Measurements from ENCODE around the gene CNGB1. TPM values are rescaled to one million over a fixed set of nuclear protein-coding genes. Genes with fewer than 3 reads are reported as not detected.

CNGB1 gene
- total and polyA plus RNA-seq, 7 experiments from 2014 or later = not detected

GRCh38 chr16:57952909-57953308 is 18.0 kb downstream of the CNGB1 start:
- ChIA-PET POLR2A (no interaction called here), CTCF (no interaction called here)
- DNase-seq (no peak), ATAC-seq (no peak)
- intact Hi-C loops (cut with micrococcal nuclease) = no loop called here
- Histone ChIP-seq H3K4me1 (ENCODE audit: control insufficient read depth in 2 of 2, insufficient read depth in 2 of 2, low read length in 2 of 2) (no peaks in the 10 kb centered on the region), H3K27me3 (ENCODE audit: control insufficient read depth in 2 of 2, insufficient read depth in 2 of 2, low read length in 2 of 2) (no peaks in the 10 kb centered on the region), H3K36me3 (ENCODE audit: control insufficient read depth in 2 of 3, insufficient read depth in 3 of 3, low read length in 3 of 3) (no peaks in the 10 kb centered on the region), H3K4me3 (ENCODE audit: low read length) (no peak overlapping the region), H3K9me3 (ENCODE audit: control insufficient read depth in 2 of 3, low read length in 3 of 3) (no peaks in the 10 kb centered on the region), H3K27ac (ENCODE audit: low read depth, low read length) (no peak overlapping the region)
- no peak overlapping the region for H3K4me3 Mint-ChIP-seq
- peaks cover 0 to 3% (median 0%) of the 10 kb centered on the region in 11 donors for H3K9me3 Mint-ChIP-seq
- no peaks in the 10 kb centered on the region for H3K36me3 Mint-ChIP-seq
- peaks cover 0 to 7% (median 0%) of the 10 kb centered on the region in 5 donors for H3K27me3 Mint-ChIP-seq
- H3K4me1 Mint-ChIP-seq = peaks cover 0 to 2% (median 0%) of the 10 kb centered on the region in 7 donors
- no peak overlapping the region for H3K27ac Mint-ChIP-seq

GRCh38 chr16:57951204-57951960 is 19.5 kb downstream of the CNGB1 start:
- Mint-ChIP-seq H3K27me3 (peaks cover 0 to 7% (median 0%) of the 10 kb centered on the region in 5 donors), H3K4me3 (no peak overlapping the region), H3K36me3 (no peaks in the 10 kb centered on the region), H3K4me1 (peaks cover 0 to 2% (median 0%) of the 10 kb centered on the region in 7 donors), H3K27ac (no peak overlapping the region), H3K9me3 (peaks cover 0 to 3% (median 0%) of the 10 kb centered on the region in 11 donors)
- intact Hi-C loops (cut with micrococcal nuclease) = no loop called here
- ATAC-seq (no peak), DNase-seq (no peak)
- Histone ChIP-seq H3K27me3 (ENCODE audit: control insufficient read depth in 2 of 2, insufficient read depth in 2 of 2, low read length in 2 of 2) (no peaks in the 10 kb centered on the region), H3K36me3 (ENCODE audit: control insufficient read depth in 2 of 3, insufficient read depth in 3 of 3, low read length in 3 of 3) (no peaks in the 10 kb centered on the region), H3K9me3 (ENCODE audit: control insufficient read depth in 2 of 3, low read length in 3 of 3) (no peaks in the 10 kb centered on the region), H3K4me3 (ENCODE audit: low read length) (no peak overlapping the region), H3K27ac (ENCODE audit: low read depth, low read length) (no peak overlapping the region), H3K4me1 (ENCODE audit: control insufficient read depth in 2 of 2, insufficient read depth in 2 of 2, low read length in 2 of 2) (no peaks in the 10 kb centered on the region)
- POLR2A ChIA-PET = no interaction called here
- CTCF ChIA-PET = interaction anchor here (0.6 kb wide), 1 partner anchor 155 kb away, joined by 3 read pairs; no protein-coding TSS in a partner anchor

- H3K27me3 Mint-ChIP-seq = peaks cover 0 to 7% (median 0%) of the 10 kb centered on the region in 5 donors
- Histone ChIP-seq H3K9me3 (ENCODE audit: control insufficient read depth in 2 of 3, low read length in 3 of 3) (no peaks in the 10 kb centered on the region), H3K4me3 (ENCODE audit: low read length) (no peak overlapping the region), H3K4me1 (ENCODE audit: control insufficient read depth in 2 of 2, insufficient read depth in 2 of 2, low read length in 2 of 2) (no peaks in the 10 kb centered on the region), H3K36me3 (ENCODE audit: control insufficient read depth in 2 of 3, insufficient read depth in 3 of 3, low read length in 3 of 3) (no peaks in the 10 kb centered on the region), H3K27ac (ENCODE audit: low read depth, low read length) (no peak overlapping the region), H3K27me3 (ENCODE audit: control insufficient read depth in 2 of 2, insufficient read depth in 2 of 2, low read length in 2 of 2) (no peaks in the 10 kb centered on the region)
- H3K27ac Mint-ChIP-seq = no peak overlapping the region
- CTCF ChIA-PET = no interaction called here
- DNase-seq = no peak
- peaks cover 0 to 2% (median 0%) of the 10 kb centered on the region in 7 donors for H3K4me1 Mint-ChIP-seq
- H3K9me3 Mint-ChIP-seq = peaks cover 0 to 3% (median 0%) of the 10 kb centered on the region in 11 donors
- intact Hi-C loops (cut with micrococcal nuclease) = no loop called here
- POLR2A ChIA-PET = no interaction called here
- H3K4me3 Mint-ChIP-seq = no peak overlapping the region
- no peaks in the 10 kb centered on the region for H3K36me3 Mint-ChIP-seq
- no peak for ATAC-seq
Observed at GRCh38 chr16:57950382-57950781, 20.5 kb downstream of the CNGB1 start.

DNA sequence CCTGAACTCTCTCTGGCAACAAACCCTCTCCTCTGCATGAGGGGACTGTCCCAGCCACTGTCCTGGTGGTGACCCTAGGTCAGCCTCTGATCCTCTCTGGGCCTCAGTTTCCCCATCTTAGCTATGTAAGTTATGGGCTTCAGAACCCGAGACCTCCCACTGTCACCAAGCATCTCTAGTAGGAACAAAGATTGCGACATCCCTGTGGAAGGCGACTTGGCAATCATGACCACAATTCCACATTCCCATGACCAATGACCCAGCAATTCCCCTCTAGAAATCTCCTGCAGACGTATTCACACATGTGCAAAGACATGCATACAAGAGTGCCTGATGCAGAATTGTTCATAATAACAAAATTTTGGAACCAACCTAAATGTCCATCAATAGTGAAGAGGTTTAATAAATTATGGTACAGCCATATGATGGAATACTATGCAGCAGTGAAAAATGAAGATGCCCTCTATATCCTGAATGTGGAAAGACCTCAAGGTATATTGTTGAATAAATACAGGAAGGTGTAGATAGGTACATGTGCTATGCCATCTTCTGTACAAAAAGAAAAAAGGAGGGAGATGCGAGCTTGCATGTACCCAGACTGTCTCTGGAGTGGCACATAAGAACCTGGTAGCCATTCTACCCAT is 21.2 kb downstream of the CNGB1 start:
- POLR2A ChIA-PET = no interaction called here
- Mint-ChIP-seq H3K36me3 (no peaks in the 10 kb centered on the region), H3K4me3 (no peak overlapping the region), H3K9me3 (peaks cover 0 to 3% (median 0%) of the 10 kb centered on the region in 11 donors), H3K4me1 (peaks cover 0 to 2% (median 0%) of the 10 kb centered on the region in 7 donors), H3K27ac (no peak overlapping the region), H3K27me3 (peaks cover 0 to 7% (median 0%) of the 10 kb centered on the region in 5 donors)
- Histone ChIP-seq H3K4me1 (ENCODE audit: control insufficient read depth in 2 of 2, insufficient read depth in 2 of 2, low read length in 2 of 2) (no peaks in the 10 kb centered on the region), H3K9me3 (ENCODE audit: control insufficient read depth in 2 of 3, low read length in 3 of 3) (no peaks in the 10 kb centered on the region), H3K4me3 (ENCODE audit: low read length) (no peak overlapping the region), H3K27me3 (ENCODE audit: control insufficient read depth in 2 of 2, insufficient read depth in 2 of 2, low read length in 2 of 2) (no peaks in the 10 kb centered on the region), H3K27ac (ENCODE audit: low read depth, low read length) (no peak overlapping the region), H3K36me3 (ENCODE audit: control insufficient read depth in 2 of 3, insufficient read depth in 3 of 3, low read length in 3 of 3) (no peaks in the 10 kb centered on the region)
- ATAC-seq (no peak), DNase-seq (no peak)
- CTCF ChIA-PET = no interaction called here
- intact Hi-C loops (cut with micrococcal nuclease) = no loop called here

GRCh38 chr16:57949013-57949412 is 21.9 kb downstream of the CNGB1 start:
- no peaks in the 10 kb centered on the region for H3K36me3 Mint-ChIP-seq
- no peaks in the 10 kb centered on the region for H3K27me3 ChIP-seq (ENCODE audit: control insufficient read depth in 2 of 2, insufficient read depth in 2 of 2, low read length in 2 of 2)
- peaks cover 0 to 3% (median 0%) of the 10 kb centered on the region in 11 donors for H3K9me3 Mint-ChIP-seq
- H3K36me3 ChIP-seq (ENCODE audit: control insufficient read depth in 2 of 3, insufficient read depth in 3 of 3, low read length in 3 of 3) = no peaks in the 10 kb centered on the region
- H3K4me3 ChIP-seq (ENCODE audit: low read length) = no peak overlapping the region
- no peak overlapping the region for H3K27ac ChIP-seq (ENCODE audit: low read depth, low read length)
- ATAC-seq = no peak
- no peak overlapping the region for H3K4me3 Mint-ChIP-seq
- ChIA-PET CTCF (no interaction called here), POLR2A (no interaction called here)
- no peak for DNase-seq
- peaks cover 0 to 2% (median 0%) of the 10 kb centered on the region in 7 donors for H3K4me1 Mint-ChIP-seq
- H3K27ac Mint-ChIP-seq = no peak overlapping the region
- no peaks in the 10 kb centered on the region for H3K9me3 ChIP-seq (ENCODE audit: control insufficient read depth in 2 of 3, low read length in 3 of 3)
- intact Hi-C loops (cut with micrococcal nuclease) = no loop called here
- peaks cover 0 to 7% (median 0%) of the 10 kb centered on the region in 5 donors for H3K27me3 Mint-ChIP-seq
- no peaks in the 10 kb centered on the region for H3K4me1 ChIP-seq (ENCODE audit: control insufficient read depth in 2 of 2, insufficient read depth in 2 of 2, low read length in 2 of 2)

GRCh38 chr16:57948027-57948426 is 22.9 kb downstream of the CNGB1 start:
- Mint-ChIP-seq H3K4me1 (peaks cover 0 to 2% (median 0%) of the 10 kb centered on the region in 7 donors), H3K36me3 (no peaks in the 10 kb centered on the region), H3K9me3 (peaks cover 0 to 3% (median 0%) of the 10 kb centered on the region in 11 donors), H3K27me3 (peaks cover 0 to 7% (median 0%) of the 10 kb centered on the region in 5 donors), H3K27ac (no peak overlapping the region), H3K4me3 (no peak overlapping the region)
- Histone ChIP-seq H3K27me3 (ENCODE audit: control insufficient read depth in 2 of 2, insufficient read depth in 2 of 2, low read length in 2 of 2) (no peaks in the 10 kb centered on the region), H3K4me3 (ENCODE audit: low read length) (no peak overlapping the region), H3K27ac (ENCODE audit: low read depth, low read length) (no peak overlapping the region), H3K4me1 (ENCODE audit: control insufficient read depth in 2 of 2, insufficient read depth in 2 of 2, low read length in 2 of 2) (no peaks in the 10 kb centered on the region), H3K36me3 (ENCODE audit: control insufficient read depth in 2 of 3, insufficient read depth in 3 of 3, low read length in 3 of 3) (no peaks in the 10 kb centered on the region), H3K9me3 (ENCODE audit: control insufficient read depth in 2 of 3, low read length in 3 of 3) (no peaks in the 10 kb centered on the region)
- ATAC-seq (no peak), DNase-seq (no peak)
- intact Hi-C loops (cut with micrococcal nuclease) = no loop called here
- ChIA-PET POLR2A (no interaction called here), CTCF (no interaction called here)

Data from naive thymus-derived CD4-positive, alpha-beta T cell (primary cell).